Skeletal muscle tissue (tissue), 4 donors: ENCODE measurements around the gene SUSD2. TPM values are rescaled to one million over a fixed set of nuclear protein-coding genes. Genes with fewer than 3 reads are reported as not detected.

Source experiments
- H3K27ac ChIP-seq: one replicate; pipeline ENCODE4 v1.7.0; 2013; ENCODE audit warnings: mild to moderate bottlenecking, low read depth, low read length, inconsistent platforms
- H3K27me3 ChIP-seq, 3 donors: one replicate each; pipeline ENCODE4 v1.7.0; 2013; ENCODE audit warnings: low read length in 3 of 3; ENCODE audit not compliant: control insufficient read depth in 3 of 3, insufficient read depth in 3 of 3
- H3K36me3 ChIP-seq, 3 donors: one replicate each; pipeline ENCODE4 v1.7.0; 2013; ENCODE audit warnings: low read length in 3 of 3; ENCODE audit not compliant: control insufficient read depth in 3 of 3, insufficient read depth in 3 of 3
- H3K4me1 ChIP-seq, 3 donors: one replicate each; pipeline ENCODE4 v1.7.0; 2013; ENCODE audit warnings: low read length in 3 of 3, mild to moderate bottlenecking in 3 of 3; ENCODE audit not compliant: control insufficient read depth in 3 of 3, insufficient read depth in 3 of 3
- H3K4me3 ChIP-seq, 3 donors: one replicate each; pipeline ENCODE4 v1.7.0; 2013; ENCODE audit warnings: low read length in 3 of 3
- H3K9ac ChIP-seq, 3 donors: one replicate each; pipeline ENCODE4 v1.7.0; 2013; ENCODE audit warnings: low read length in 3 of 3, mild to moderate bottlenecking in 3 of 3, moderate library complexity in 2 of 3, low read depth in 1 of 3
- H3K9me3 ChIP-seq, 3 donors: one replicate each; pipeline ENCODE4 v1.7.0; 2013; ENCODE audit warnings: low read length in 3 of 3; ENCODE audit not compliant: control insufficient read depth in 3 of 3
- total RNA-seq: library from RNA; depleted of rRNA; stranded (reverse); fragments of >200 nt; gene quantifications from one replicate; pipeline ENCODE4 v1.2.3, GENCODE V29; 2014
- donor health status: Osteomylitis.

Gene SUSD2
- total RNA-seq, 1 donor from 2014 or later, result 0.52 TPM

- Histone ChIP-seq H3K9ac (no peak overlapping the region), H3K9me3 (no peaks in the 10 kb centered on the region), H3K27ac (no peak overlapping the region), H3K4me1 (peaks cover 49 to 61% (median 60%) of the 10 kb centered on the region in 3 donors), H3K36me3 (peaks cover 0 to 4% (median 0%) of the 10 kb centered on the region in 3 donors), H3K4me3 (no peak overlapping the region), H3K27me3 (no peaks in the 10 kb centered on the region)
Measured at GRCh38 chr22:24149198-24149590, 32.1 kb upstream of the SUSD2 start.

GRCh38 chr22:24153353-24153752, 27.9 kb upstream of the SUSD2 start:
- no peaks in the 10 kb centered on the region for H3K27me3 ChIP-seq
- peak overlapping the region in 1 of 3 donors; percentile 25 for H3K9ac ChIP-seq
- H3K36me3 ChIP-seq, result peaks cover 0 to 2% (median 0%) of the 10 kb centered on the region in 3 donors
- no peaks in the 10 kb centered on the region for H3K9me3 ChIP-seq
- no peak overlapping the region for H3K4me3 ChIP-seq
- H3K27ac ChIP-seq, result no peak overlapping the region
- peaks cover 38 to 52% (median 50%) of the 10 kb centered on the region in 3 donors for H3K4me1 ChIP-seq

GRCh38 chr22:24153959-24154358, 27.3 kb upstream of the SUSD2 start:
- H3K4me1 ChIP-seq, result peaks cover 35 to 47% (median 47%) of the 10 kb centered on the region in 3 donors
- H3K27ac ChIP-seq, result no peak overlapping the region
- H3K9ac ChIP-seq, result peak overlapping the region in 1 of 3 donors; percentile 25
- H3K9me3 ChIP-seq, result no peaks in the 10 kb centered on the region
- no peaks in the 10 kb centered on the region for H3K27me3 ChIP-seq
- peaks cover 0 to 2% (median 0%) of the 10 kb centered on the region in 3 donors for H3K36me3 ChIP-seq
- no peak overlapping the region for H3K4me3 ChIP-seq

- H3K9ac ChIP-seq, result no peak overlapping the region
- no peak overlapping the region for H3K4me3 ChIP-seq
- H3K36me3 ChIP-seq, result peaks cover 0 to 8% (median 0%) of the 10 kb centered on the region in 3 donors
- no peak overlapping the region for H3K27ac ChIP-seq
- no peaks in the 10 kb centered on the region for H3K27me3 ChIP-seq
- no peaks in the 10 kb centered on the region for H3K9me3 ChIP-seq
- peaks cover 43 to 53% (median 49%) of the 10 kb centered on the region in 3 donors for H3K4me1 ChIP-seq
Measured at GRCh38 chr22:24154826-24155225, 26.5 kb upstream of the SUSD2 start.

- H3K9ac ChIP-seq, result peak overlapping the region in 2 of 3 donors; percentile 54 to 74
- peak overlapping the region; percentile 33 for H3K27ac ChIP-seq
- peaks cover 43 to 55% (median 52%) of the 10 kb centered on the region in 3 donors for H3K4me1 ChIP-seq
- peak overlapping the region; percentile 66 to 91 (median 90) for H3K4me3 ChIP-seq
- H3K9me3 ChIP-seq, result no peaks in the 10 kb centered on the region
- H3K27me3 ChIP-seq, result no peaks in the 10 kb centered on the region
- peaks cover 0 to 8% (median 0%) of the 10 kb centered on the region in 3 donors for H3K36me3 ChIP-seq
Measured at GRCh38 chr22:24155627-24156140, 25.6 kb upstream of the SUSD2 start.

- Histone ChIP-seq H3K36me3 (peaks cover 0 to 8% (median 0%) of the 10 kb centered on the region in 3 donors), H3K27me3 (no peaks in the 10 kb centered on the region), H3K4me1 (peaks cover 46 to 57% (median 54%) of the 10 kb centered on the region in 3 donors), H3K9ac (peak overlapping the region; percentile 51 to 74 (median 61)), H3K4me3 (peak overlapping the region; percentile 83 to 91 (median 90)), H3K27ac (peak overlapping the region; percentile 22), H3K9me3 (no peaks in the 10 kb centered on the region)
Measured at GRCh38 chr22:24156141-24156912, 25.0 kb upstream of the SUSD2 start.

GRCh38 chr22:24156913-24157821, 24.1 kb upstream of the SUSD2 start:
- no peaks in the 10 kb centered on the region for H3K9me3 ChIP-seq
- peaks cover 54 to 65% (median 62%) of the 10 kb centered on the region in 3 donors for H3K4me1 ChIP-seq
- peak overlapping the region; percentile 83 to 91 (median 90) for H3K4me3 ChIP-seq
- H3K27ac ChIP-seq, result no peak overlapping the region
- peak overlapping the region; percentile 51 to 74 (median 61) for H3K9ac ChIP-seq
- no peaks in the 10 kb centered on the region for H3K27me3 ChIP-seq
- H3K36me3 ChIP-seq, result peaks cover 0 to 8% (median 2%) of the 10 kb centered on the region in 3 donors

GRCh38 chr22:24157822-24158135, 23.5 kb upstream of the SUSD2 start:
- H3K4me3 ChIP-seq, result no peak overlapping the region
- peaks cover 60 to 72% (median 68%) of the 10 kb centered on the region in 3 donors for H3K4me1 ChIP-seq
- H3K27me3 ChIP-seq, result no peaks in the 10 kb centered on the region
- peak overlapping the region in 1 of 3 donors; percentile 74 for H3K9ac ChIP-seq
- no peaks in the 10 kb centered on the region for H3K9me3 ChIP-seq
- H3K27ac ChIP-seq, result no peak overlapping the region
- peaks cover 2 to 8% (median 2%) of the 10 kb centered on the region in 3 donors for H3K36me3 ChIP-seq

- H3K36me3 ChIP-seq, result peaks cover 7 to 18% (median 8%) of the 10 kb centered on the region in 3 donors
- H3K4me1 ChIP-seq, result peaks cover 57 to 65% (median 59%) of the 10 kb centered on the region in 3 donors
- H3K4me3 ChIP-seq, result no peak overlapping the region
- no peaks in the 10 kb centered on the region for H3K27me3 ChIP-seq
- no peak overlapping the region for H3K27ac ChIP-seq
- no peaks in the 10 kb centered on the region for H3K9me3 ChIP-seq
- no peak overlapping the region for H3K9ac ChIP-seq
Measured at GRCh38 chr22:24159650-24160049, 21.6 kb upstream of the SUSD2 start.
